PFSK-1 (cell line): Measurements from ENCODE around the gene FASN.
A peak's percentile ranks its signal among the peaks of the same experiment; 100 is the strongest.

ENCODE experiments used
- POLR2AphosphoS5 ChIP-seq: IDR thresholded peaks from 2 replicates; pipeline ENCODE4 v1.6.1; 2012; ENCODE audit warnings: low read depth, mild to moderate bottlenecking, control low read depth, low read length, moderate library complexity
- REST ChIP-seq, 2 experiments: IDR thresholded peaks; 2 replicates each; pipeline versions ENCODE4 v1.6.1 to v1.8.0; 2011 to 2012; ENCODE audit warnings: low read depth in 2 of 2, low read length in 2 of 2, control low read depth in 1 of 2, inconsistent platforms in 1 of 2, mild to moderate bottlenecking in 1 of 2, moderate library complexity in 1 of 2; ENCODE audit not compliant: insufficient read depth in 1 of 2
- TAF1 ChIP-seq: IDR thresholded peaks from 2 replicates; pipeline ENCODE4 v1.6.1; 2012; ENCODE audit warnings: low read length, control low read depth, borderline replicate concordance; ENCODE audit not compliant: insufficient read depth

GRCh38 chr17:82059272-82060000 lies 38.6 kb downstream of the FASN start:
- TF ChIP-seq REST (IDR thresholded peaks at IDR 0.05; ENCODE audit: insufficient read depth in 1 of 2, low read depth in 2 of 2, low read length in 2 of 2) (no peak), TAF1 (no peak), POLR2AphosphoS5 (peak; percentile 31; the same call in 1 of the 2 replicates)
